Liver (tissue), 9 donors: ENCODE data around the gene SERPINA5. TPM values are rescaled to one million over a fixed set of nuclear protein-coding genes. Genes with fewer than 3 reads are reported as not detected.

Source experiments
- DNase-seq: peaks from one replicate; pipeline ENCODE4 v3.0.0-alpha.2; 2017; ENCODE audit warnings: low spot score
- H3K27ac ChIP-seq, 2 donors: one replicate each; pipeline ENCODE4 v1.7.0; 2013; ENCODE audit warnings: inconsistent platforms in 2 of 2, low read length in 2 of 2, control low read depth in 1 of 2, low read depth in 1 of 2, mild to moderate bottlenecking in 1 of 2
- H3K27me3 ChIP-seq, 4 donors: one replicate each; pipeline versions ENCODE4 v1.6.1 to v1.7.0; 2013; ENCODE audit warnings: low read length in 3 of 4, inconsistent platforms in 1 of 4, mild to moderate bottlenecking in 1 of 4, moderate library complexity in 1 of 4; ENCODE audit not compliant: control insufficient read depth in 4 of 4, insufficient read depth in 4 of 4
- H3K36me3 ChIP-seq, 4 donors: one replicate each; pipeline versions ENCODE4 v1.6.1 to v1.7.0; 2013; ENCODE audit warnings: low read length in 3 of 4, mild to moderate bottlenecking in 3 of 4, low read depth in 1 of 4, moderate library complexity in 1 of 4; ENCODE audit not compliant: control insufficient read depth in 4 of 4, insufficient read depth in 3 of 4
- H3K4me1 ChIP-seq, 4 donors: one replicate each; pipeline versions ENCODE4 v1.6.1 to v1.7.0; 2013; ENCODE audit warnings: low read length in 3 of 4, mild to moderate bottlenecking in 3 of 4, moderate library complexity in 1 of 4; ENCODE audit not compliant: control insufficient read depth in 4 of 4, insufficient read depth in 4 of 4
- H3K4me3 ChIP-seq, 3 donors: one replicate each; pipeline versions ENCODE4 v1.6.1 to v1.7.0; 2013; ENCODE audit warnings: low read length in 3 of 3, control low read depth in 1 of 3, low read depth in 1 of 3, mild to moderate bottlenecking in 1 of 3
- H3K9ac ChIP-seq, 2 donors: one replicate each; pipeline ENCODE4 v1.7.0; 2013; ENCODE audit warnings: low read length in 2 of 2, mild to moderate bottlenecking in 2 of 2, moderate library complexity in 2 of 2, control low read depth in 1 of 2, low read depth in 1 of 2
- H3K9me3 ChIP-seq, 4 donors: one replicate each; pipeline versions ENCODE4 v1.6.1 to v1.7.0; 2013; ENCODE audit warnings: low read length in 3 of 4; ENCODE audit not compliant: control insufficient read depth in 4 of 4
- EGR1 ChIP-seq, 2 donors: IDR thresholded peaks; 2 replicates each; pipeline ENCODE4 v1.6.1; 2016 to 2018; ENCODE audit warnings: antibody characterized with exemption in 2 of 2, low read depth in 2 of 2
- FOXA2 ChIP-seq: IDR thresholded peaks from 2 replicates; pipeline ENCODE4 v1.6.1; 2016; ENCODE audit warnings: antibody characterized with exemption
- GABPA ChIP-seq, 2 donors: IDR thresholded peaks in 1 of 2; conservative IDR thresholded peaks in 1 of 2; 2 replicates each; pipeline ENCODE4 v1.6.1; 2016; ENCODE audit warnings: antibody characterized with exemption in 2 of 2, mild to moderate bottlenecking in 1 of 2, moderate library complexity in 1 of 2
- HNF4A ChIP-seq, 2 donors: conservative IDR thresholded peaks; 2 replicates each; pipeline ENCODE4 v1.6.1; 2016; ENCODE audit warnings: antibody characterized with exemption in 2 of 2, mild to moderate bottlenecking in 2 of 2
- HNF4G ChIP-seq: IDR thresholded peaks from 2 replicates; pipeline ENCODE4 v1.6.1; 2016; ENCODE audit warnings: antibody characterized with exemption
- JUND ChIP-seq, 2 donors: IDR thresholded peaks; 2 replicates each; pipeline ENCODE4 v1.6.1; 2016; ENCODE audit warnings: antibody characterized with exemption in 2 of 2
- NR2F2 ChIP-seq: IDR thresholded peaks from 2 replicates; pipeline ENCODE4 v1.6.1; 2016; ENCODE audit warnings: antibody characterized with exemption
- RAD21 ChIP-seq, 2 donors: IDR thresholded peaks; 2 replicates each; pipeline ENCODE4 v1.6.1; 2016; ENCODE audit warnings: antibody characterized with exemption in 2 of 2, mild to moderate bottlenecking in 2 of 2
- RXRA ChIP-seq, 2 donors: IDR thresholded peaks; 2 replicates each; pipeline ENCODE4 v1.6.1; 2017 to 2018; ENCODE audit warnings: antibody characterized with exemption in 2 of 2, mild to moderate bottlenecking in 1 of 2
- SP1 ChIP-seq: IDR thresholded peaks from 2 replicates; pipeline ENCODE4 v1.6.1; 2018; ENCODE audit warnings: antibody characterized with exemption, mild to moderate bottlenecking
- TAF1 ChIP-seq: conservative IDR thresholded peaks from 2 replicates; pipeline ENCODE4 v1.6.1; 2016; ENCODE audit warnings: antibody characterized with exemption, mild to moderate bottlenecking
- WGBS: extraction: QIAGEN DNeasy Blood & Tissue Kit; methylation state at CpG from one replicate; pipeline ENCODE4 v1.1.7; 2013; 5-methylcytosine and 5-hydroxymethylcytosine counted together
- polyA plus RNA-seq, 2 donors: library from polyadenylated mRNA; stranded (reverse) in 1 of 2; unstranded in 1 of 2; fragments of 200-250 nt in 1 of 2; fragments of >200 nt in 1 of 2; fragmentation: Nextera tagmentation in 1 of 2; extraction: Ambion mirVana in 1 of 2; gene quantifications; one replicate each; pipeline versions ENCODE4 v1.2.1 to v1.2.3, GENCODE V29; 2013 to 2015
- total RNA-seq, 2 donors: library from RNA; depleted of rRNA; stranded (reverse); fragments of >200 nt; gene quantifications; one replicate each; pipeline ENCODE4 v1.2.3, GENCODE V29; 2014
- TF ChIP-seq, protein P1 (sequence below): IDR thresholded peaks from 2 replicates; pipeline ENCODE4 v1.6.1; 2016; ENCODE audit warnings: antibody characterized with exemption
- TF ChIP-seq, protein P2 (sequence below): fragments of 150-350 bp; IDR thresholded peaks from 2 replicates; pipeline ENCODE4 v1.5.1; 2017; ENCODE audit warnings: improper control_type of control experiment, low read depth, low read length; ENCODE audit not compliant: missing input control
- TF ChIP-seq, protein P3 (sequence below): IDR thresholded peaks from 2 replicates; pipeline ENCODE4 v1.6.1; 2016; ENCODE audit warnings: antibody characterized with exemption
- TF ChIP-seq, protein P4 (sequence below): IDR thresholded peaks from 2 replicates; pipeline ENCODE4 v1.6.1; 2016; ENCODE audit warnings: antibody characterized with exemption, mild to moderate bottlenecking
- TF ChIP-seq, protein P5 (sequence below): IDR thresholded peaks from 2 replicates; pipeline ENCODE4 v1.6.1; 2016; ENCODE audit warnings: antibody characterized with exemption
- donor health status: healthy.
- donor health status: healthy.
- donor health status: healthy.
- donor health status: healthy.
- donor health status: healthy.

Gene SERPINA5
- total and polyA plus RNA-seq, 4 donors: 37.0 to 250 (median 84.0) TPM

DNA sequence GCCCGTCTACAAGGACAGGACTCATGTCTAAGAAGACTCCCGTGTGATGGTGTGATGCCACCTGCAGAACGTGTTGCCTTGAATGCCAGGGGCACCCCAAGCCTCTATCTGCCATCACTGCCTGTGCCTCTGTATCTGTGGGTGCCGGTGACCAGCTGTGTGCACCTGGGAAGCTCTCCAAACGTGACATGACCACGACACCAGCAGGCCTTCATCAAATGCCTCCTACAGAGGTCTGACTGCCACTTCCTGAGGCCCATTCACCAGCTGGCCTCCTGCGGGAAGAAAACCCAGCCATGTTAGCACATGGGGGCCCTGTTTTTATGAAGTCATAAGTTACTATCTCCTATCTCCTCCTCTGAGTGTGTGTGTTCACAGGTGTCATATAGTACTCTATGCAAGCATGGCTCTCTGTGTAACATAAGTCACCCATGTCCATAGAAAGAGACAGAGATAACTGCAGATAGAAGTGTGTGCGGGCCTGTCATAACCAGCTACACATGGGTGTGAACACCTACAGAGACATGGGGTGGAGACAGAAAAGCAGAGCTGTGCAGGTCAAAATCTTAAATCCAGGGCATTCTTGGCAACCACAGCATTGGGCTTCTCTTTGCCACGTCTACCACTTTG, 38.3 kb upstream of the SERPINA5 start:
- Histone ChIP-seq H3K27ac (no peak overlapping the region), H3K9me3 (peaks cover 0 to 5% (median 2%) of the 10 kb centered on the region in 4 donors), H3K4me3 (no peak overlapping the region), H3K9ac (no peak overlapping the region), H3K4me1 (peaks cover 0 to 8% (median 2%) of the 10 kb centered on the region in 4 donors), H3K36me3 (no peaks in the 10 kb centered on the region), H3K27me3 (no peaks in the 10 kb centered on the region)
- no peak for TF ChIP-seq HNF4G
- TF ChIP-seq JUND (IDR thresholded peaks at IDR 0.05): no peak
- TF ChIP-seq GABPA (IDR thresholded peaks at IDR 0.05 in 1 of 2, conservative IDR thresholded peaks at IDR 0.05 in 1 of 2): no peak
- TF ChIP-seq, protein P1, sequence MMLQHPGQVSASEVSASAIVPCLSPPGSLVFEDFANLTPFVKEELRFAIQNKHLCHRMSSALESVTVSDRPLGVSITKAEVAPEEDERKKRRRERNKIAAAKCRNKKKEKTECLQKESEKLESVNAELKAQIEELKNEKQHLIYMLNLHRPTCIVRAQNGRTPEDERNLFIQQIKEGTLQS: no peak
- TF ChIP-seq SP1: no peak
- TF ChIP-seq, protein P2, sequence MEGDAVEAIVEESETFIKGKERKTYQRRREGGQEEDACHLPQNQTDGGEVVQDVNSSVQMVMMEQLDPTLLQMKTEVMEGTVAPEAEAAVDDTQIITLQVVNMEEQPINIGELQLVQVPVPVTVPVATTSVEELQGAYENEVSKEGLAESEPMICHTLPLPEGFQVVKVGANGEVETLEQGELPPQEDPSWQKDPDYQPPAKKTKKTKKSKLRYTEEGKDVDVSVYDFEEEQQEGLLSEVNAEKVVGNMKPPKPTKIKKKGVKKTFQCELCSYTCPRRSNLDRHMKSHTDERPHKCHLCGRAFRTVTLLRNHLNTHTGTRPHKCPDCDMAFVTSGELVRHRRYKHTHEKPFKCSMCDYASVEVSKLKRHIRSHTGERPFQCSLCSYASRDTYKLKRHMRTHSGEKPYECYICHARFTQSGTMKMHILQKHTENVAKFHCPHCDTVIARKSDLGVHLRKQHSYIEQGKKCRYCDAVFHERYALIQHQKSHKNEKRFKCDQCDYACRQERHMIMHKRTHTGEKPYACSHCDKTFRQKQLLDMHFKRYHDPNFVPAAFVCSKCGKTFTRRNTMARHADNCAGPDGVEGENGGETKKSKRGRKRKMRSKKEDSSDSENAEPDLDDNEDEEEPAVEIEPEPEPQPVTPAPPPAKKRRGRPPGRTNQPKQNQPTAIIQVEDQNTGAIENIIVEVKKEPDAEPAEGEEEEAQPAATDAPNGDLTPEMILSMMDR: no peak
- TF ChIP-seq FOXA2: no peak
- TF ChIP-seq, protein P3, sequence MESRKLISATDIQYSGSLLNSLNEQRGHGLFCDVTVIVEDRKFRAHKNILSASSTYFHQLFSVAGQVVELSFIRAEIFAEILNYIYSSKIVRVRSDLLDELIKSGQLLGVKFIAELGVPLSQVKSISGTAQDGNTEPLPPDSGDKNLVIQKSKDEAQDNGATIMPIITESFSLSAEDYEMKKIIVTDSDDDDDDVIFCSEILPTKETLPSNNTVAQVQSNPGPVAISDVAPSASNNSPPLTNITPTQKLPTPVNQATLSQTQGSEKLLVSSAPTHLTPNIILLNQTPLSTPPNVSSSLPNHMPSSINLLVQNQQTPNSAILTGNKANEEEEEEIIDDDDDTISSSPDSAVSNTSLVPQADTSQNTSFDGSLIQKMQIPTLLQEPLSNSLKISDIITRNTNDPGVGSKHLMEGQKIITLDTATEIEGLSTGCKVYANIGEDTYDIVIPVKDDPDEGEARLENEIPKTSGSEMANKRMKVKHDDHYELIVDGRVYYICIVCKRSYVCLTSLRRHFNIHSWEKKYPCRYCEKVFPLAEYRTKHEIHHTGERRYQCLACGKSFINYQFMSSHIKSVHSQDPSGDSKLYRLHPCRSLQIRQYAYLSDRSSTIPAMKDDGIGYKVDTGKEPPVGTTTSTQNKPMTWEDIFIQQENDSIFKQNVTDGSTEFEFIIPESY: no peak
- no peak for TF ChIP-seq RAD21 (IDR thresholded peaks at IDR 0.05)
- TF ChIP-seq, protein P4, sequence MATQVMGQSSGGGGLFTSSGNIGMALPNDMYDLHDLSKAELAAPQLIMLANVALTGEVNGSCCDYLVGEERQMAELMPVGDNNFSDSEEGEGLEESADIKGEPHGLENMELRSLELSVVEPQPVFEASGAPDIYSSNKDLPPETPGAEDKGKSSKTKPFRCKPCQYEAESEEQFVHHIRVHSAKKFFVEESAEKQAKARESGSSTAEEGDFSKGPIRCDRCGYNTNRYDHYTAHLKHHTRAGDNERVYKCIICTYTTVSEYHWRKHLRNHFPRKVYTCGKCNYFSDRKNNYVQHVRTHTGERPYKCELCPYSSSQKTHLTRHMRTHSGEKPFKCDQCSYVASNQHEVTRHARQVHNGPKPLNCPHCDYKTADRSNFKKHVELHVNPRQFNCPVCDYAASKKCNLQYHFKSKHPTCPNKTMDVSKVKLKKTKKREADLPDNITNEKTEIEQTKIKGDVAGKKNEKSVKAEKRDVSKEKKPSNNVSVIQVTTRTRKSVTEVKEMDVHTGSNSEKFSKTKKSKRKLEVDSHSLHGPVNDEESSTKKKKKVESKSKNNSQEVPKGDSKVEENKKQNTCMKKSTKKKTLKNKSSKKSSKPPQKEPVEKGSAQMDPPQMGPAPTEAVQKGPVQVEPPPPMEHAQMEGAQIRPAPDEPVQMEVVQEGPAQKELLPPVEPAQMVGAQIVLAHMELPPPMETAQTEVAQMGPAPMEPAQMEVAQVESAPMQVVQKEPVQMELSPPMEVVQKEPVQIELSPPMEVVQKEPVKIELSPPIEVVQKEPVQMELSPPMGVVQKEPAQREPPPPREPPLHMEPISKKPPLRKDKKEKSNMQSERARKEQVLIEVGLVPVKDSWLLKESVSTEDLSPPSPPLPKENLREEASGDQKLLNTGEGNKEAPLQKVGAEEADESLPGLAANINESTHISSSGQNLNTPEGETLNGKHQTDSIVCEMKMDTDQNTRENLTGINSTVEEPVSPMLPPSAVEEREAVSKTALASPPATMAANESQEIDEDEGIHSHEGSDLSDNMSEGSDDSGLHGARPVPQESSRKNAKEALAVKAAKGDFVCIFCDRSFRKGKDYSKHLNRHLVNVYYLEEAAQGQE: no peak
- no peak for TF ChIP-seq EGR1 (IDR thresholded peaks at IDR 0.05; ENCODE audit: low read depth in 2 of 2)
- TF ChIP-seq NR2F2: no peak
- WGBS: 82% methylated on average over 9 of the region's 9 CpGs
- DNase-seq: peak; percentile 30

DNA sequence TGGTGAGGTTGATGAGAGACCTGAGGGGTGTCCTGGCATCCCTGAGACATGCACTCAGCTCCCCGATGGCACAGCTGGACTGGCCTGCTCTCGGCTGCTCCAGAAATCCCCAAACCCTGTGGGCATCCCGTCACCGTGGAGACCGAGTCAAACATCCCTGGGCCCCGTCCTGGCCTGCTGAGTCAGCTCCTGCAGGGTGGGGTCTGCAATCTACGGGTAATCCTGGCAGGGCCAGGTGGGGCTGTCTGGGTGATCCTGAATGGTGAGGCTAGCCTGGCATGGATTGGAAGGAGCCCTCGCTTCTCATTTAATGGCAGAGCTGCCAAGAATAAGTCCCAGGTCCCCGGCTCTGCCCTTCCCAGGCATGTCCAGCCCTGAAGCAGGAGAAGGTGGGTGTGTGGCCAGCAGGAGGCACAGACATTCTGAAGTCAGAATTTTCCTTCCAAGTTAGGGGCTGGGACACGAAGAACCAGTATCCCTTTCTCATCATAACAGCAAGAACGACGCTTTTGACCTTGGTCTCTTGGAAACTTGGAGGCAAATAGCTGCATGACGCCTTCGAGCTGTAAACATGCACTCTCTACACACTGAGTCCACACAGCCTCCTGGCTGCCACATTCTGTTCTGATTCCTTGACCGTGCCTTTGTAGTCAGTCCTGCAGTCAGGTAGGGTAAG, 37.6 kb upstream of the SERPINA5 start:
- no peak overlapping the region for H3K4me3 ChIP-seq
- no peak overlapping the region for H3K9ac ChIP-seq
- 86% methylated on average over 15 of the region's 15 CpGs for WGBS
- no peaks in the 10 kb centered on the region for H3K36me3 ChIP-seq
- peak; percentile 28 for DNase-seq
- H3K9me3 ChIP-seq: peaks cover 0 to 5% (median 2%) of the 10 kb centered on the region in 4 donors
- H3K27ac ChIP-seq: no peak overlapping the region
- H3K4me1 ChIP-seq: peaks cover 2 to 15% (median 8%) of the 10 kb centered on the region in 4 donors
- H3K27me3 ChIP-seq: no peaks in the 10 kb centered on the region
- TF ChIP-seq, protein P5, sequence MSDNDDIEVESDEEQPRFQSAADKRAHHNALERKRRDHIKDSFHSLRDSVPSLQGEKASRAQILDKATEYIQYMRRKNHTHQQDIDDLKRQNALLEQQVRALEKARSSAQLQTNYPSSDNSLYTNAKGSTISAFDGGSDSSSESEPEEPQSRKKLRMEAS: no peak
- TF ChIP-seq, protein P1: no peak
- TF ChIP-seq TAF1: no peak
- TF ChIP-seq, protein P4: no peak
- no peak for TF ChIP-seq RXRA (IDR thresholded peaks at IDR 0.05)
- TF ChIP-seq HNF4A (conservative IDR thresholded peaks at IDR 0.05): no peak
- TF ChIP-seq, protein P3: no peak
